ENCODE data around the gene IL1RN.
A peak's percentile ranks its signal among the peaks of the same experiment; 100 is the strongest.
"Not testable (repeated sequence)": the region's sequence is repeated elsewhere in the genome, so short reads cannot be mapped to it uniquely, and the experiment has no call there.

IL1RN gene

DNA sequence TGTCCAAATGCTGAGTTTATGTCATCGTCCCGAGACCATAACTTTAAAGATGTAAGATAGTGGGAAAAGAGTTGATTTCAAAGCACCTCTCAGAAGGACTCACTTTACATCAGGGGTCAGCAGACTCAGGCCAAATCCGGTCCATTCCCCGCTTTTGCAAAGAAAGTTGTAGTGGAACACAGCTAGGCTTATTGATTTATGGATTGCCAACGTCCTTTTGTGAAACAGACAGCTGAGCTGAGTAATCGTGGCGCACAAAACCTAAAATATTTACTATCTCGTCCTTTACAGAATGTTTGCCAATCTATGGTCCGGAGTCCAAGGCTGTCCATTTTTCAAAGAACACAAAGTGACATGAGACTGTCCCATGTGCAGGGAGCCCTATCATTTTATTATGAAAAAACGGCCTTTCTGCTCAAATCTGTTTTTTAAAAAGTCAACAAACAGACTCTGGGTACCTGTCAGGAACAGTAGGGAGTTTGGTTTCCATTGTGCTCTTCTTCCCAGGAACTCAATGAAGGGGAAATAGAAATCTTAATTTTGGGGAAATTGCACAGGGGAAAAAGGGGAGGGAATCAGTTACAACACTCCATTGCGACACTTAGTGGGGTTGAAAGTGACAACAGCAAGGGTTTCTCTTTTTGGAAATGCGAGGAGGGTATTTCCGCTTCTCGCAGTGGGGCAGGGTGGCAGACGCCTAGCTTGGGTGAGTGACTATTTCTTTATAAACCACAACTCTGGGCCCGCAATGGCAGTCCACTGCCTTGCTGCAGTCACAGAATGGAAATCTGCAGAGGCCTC, at the start of gene IL1RN:
Gene IL1RN (plus strand): TSS at position 754 of the 801 bp plus-strand sequence. CDS start 27 bp downstream, at position 781.
- no peak for DNase-seq

GRCh38 chr2:113077921-113078320, 49.5 kb upstream of the IL1RN start:
- no peak for DNase-seq

DNA sequence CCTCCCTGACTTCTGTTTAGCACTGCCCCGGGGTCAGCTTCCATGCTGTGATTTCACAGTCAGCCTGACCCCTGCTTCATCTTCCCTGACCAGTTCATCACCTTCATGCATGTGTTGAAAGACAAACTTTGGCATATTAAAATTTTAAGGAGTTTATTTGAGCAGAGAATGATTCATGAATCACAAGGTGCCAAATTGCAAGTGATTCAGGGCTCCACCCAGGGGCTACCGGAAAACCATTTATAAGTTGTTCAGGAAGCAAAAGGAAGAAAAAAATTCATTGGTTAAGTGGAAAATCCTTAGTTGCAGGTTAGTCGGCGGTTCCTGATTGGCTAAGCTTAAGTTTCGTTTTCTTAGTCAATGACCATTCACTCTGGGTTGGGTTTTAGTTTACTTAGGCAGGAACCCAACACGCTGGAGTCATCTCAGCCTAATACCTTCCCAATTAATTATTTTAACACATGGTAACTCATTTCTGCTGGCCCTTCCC, 49.0 kb upstream of the IL1RN start:
- no peak for DNase-seq

GRCh38 chr2:113079131-113079530, 48.3 kb upstream of the IL1RN start:
- no peak for DNase-seq

GRCh38 chr2:113080134-113080533, 47.3 kb upstream of the IL1RN start:
- DNase-seq = peak in 1 of 2 experiments; percentile 16

DNA sequence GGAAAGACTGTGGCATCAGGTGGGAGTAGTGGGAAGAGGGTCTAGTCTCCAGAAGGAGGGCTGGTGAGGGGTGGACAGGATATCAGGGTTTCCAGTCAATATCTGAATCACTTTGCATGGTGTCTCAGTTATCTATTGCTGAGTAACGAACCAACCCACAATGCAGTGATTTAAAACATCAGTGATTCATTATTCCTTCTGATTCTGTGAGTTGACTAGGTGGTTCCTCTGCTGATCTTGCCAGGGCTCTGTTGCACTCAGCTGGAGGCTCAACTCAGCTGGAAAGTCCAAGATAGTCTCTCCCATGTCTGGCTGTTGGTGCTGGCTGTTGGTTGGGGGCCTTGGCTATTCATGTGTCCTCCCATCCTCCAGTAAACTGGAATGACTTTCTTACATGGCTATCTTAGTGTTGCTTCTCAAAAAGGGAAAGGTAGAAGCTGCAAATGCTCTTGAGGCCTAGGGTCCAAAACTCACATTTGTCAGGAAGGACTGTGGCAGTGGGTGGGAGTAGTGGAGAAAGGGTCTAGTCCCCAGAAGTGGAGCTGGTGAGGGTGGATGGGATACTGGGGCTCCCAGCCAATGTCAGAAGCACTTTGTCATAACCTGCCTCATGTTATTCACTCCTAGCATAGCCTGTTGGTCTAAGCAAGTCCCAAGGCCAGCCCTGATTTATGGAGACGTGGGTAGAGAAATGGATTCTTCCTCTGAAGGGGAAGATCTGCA, 45.7 kb upstream of the IL1RN start:
- DNase-seq = no peak

- DNase-seq = no peak
Measured at GRCh38 chr2:113083296-113083695, 44.1 kb upstream of the IL1RN start.

DNA sequence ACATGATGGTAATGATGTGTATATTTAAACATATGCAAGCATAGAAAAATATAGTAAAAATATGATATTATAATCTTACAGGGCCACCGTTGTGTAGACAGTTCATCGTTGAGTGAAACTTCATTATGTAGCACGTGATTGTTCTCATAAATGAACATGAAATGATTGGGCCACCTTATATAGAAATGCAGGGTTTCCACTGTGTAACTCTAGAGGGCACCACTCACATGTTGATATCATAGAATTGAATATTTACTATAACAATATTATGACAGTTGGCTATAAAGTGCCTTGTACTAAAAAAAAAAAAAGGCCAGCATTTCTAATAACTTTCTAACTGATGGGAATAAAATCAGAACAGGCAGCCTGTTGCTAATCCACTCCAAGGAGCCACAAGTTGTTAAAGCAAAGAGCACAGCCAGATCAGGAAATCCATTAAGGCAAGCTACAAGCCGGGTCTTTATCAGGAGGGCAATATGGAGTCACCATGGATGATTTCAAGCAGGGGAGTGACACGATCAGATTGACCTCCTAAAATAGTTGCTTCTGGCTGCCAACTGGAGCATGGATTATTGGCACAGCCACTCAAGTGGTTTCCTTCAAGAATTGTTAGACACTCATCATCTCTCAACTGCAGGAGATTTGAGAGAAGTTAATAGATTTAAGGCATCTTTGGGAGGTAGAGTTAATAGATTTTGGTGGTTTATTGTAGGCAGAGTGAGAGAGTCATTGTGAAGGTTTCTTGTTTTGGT, 43.0 kb upstream of the IL1RN start:
- no peak for DNase-seq

GRCh38 chr2:113085542-113085941, 41.9 kb upstream of the IL1RN start:
- DNase-seq = no peak

DNA sequence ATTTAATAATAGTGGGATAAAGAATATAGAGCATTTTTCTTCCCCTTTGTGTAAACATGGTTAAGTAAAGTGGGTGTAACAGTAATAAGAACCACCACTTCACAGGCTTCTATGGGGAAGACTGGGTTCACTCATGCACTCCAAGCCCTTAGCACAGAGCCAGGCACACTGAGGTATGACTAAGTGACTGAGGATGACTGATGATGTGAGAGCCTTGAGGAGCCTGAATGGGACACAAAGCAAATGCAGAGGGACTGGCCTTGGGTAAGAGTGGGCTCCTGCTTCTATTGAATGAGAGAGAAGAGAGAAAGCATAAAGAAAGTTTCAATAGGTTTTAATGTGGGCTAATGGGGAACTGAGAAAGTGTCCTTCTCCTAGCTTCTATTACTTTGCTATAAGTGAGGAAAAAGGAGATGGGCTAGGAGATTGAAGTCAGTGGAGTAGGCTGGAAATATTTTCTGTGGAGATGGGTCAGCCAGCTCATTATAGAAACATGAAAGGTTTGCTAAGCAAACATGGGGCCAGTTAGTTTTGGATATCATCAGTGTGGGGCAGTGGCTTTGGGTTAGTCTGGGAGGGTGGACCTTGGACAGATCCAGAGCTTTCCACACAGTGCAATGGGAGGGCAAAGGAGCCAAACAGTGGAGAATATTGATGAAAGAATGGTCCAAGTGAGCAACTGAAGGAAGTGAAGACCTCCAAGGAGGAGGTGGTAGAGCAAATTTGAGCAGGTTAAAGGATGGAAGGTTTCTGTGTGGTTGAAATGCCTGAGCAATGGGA, 39.0 kb upstream of the IL1RN start:
- DNase-seq = no peak

GRCh38 chr2:113089916-113090315, 37.5 kb upstream of the IL1RN start:
- no peak for DNase-seq

DNA sequence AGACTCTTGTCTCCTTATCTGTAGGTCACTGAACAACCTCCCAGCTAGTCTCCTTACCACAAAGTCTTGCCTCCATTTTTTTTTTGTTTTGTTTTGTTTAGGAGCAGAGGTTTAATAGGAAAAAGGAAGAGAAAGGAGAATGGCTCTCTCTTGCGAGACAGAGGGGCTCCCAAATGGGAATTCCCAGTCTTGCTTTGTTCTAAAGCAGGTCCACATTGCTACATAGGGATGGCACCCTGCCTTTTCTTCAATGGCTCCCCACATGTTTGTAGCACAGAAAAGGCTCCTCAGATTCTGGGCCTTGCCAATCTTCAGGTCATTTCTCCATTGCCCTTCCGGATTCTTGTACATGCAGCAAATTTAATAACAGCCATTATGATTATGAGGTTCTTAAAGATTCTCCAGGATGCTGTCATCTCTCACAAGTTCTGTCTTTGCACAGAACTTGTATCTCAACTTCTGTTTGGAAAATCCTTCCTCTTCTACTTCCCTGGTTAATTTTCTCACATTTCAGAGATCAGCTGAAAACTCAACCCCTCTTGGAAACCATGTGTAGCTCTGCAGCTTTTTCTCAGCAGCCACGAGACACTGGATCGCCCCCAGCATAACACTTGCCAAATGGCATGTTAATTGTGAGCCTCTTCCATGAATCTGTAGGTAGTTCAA, 36.0 kb upstream of the IL1RN start:
- no peak for DNase-seq

DNA sequence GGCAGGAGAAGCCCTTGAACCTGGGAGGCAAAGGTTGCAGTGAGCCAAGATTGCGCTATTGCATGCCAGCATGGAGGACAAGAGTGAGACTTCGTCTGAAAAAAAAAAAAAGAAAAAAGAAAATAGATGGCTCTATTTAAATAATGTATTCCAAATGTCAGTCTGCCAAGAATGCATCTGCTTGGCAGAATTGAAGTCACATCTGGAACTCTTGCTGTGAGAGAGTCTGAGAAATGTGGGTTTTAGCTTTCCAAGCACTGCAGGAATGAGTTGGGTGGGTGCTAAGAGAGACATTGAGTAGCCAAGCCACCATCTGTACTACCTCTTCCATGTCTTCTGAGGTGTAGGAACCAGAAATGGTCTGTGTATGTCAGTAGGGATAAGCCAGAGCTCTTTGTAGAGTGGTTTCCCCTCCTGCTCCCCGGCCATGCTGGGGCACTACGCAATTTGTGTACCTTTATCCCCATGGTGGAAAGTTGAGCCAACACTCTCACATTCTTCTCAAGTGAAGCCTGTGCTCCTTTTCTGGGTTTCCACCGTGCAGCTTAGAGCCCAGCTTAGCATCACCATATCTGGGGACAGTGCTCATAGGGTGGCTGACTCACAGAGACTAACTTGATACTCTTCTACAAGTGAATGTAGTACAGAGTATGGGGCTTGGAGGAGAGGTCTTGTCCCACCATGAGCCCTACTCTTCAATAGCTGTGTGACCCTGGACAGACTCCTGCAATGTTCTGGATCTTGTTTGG, 34.4 kb upstream of the IL1RN start:
- no peak for DNase-seq

- no peak for DNase-seq
Measured at GRCh38 chr2:113093613-113093977, 33.8 kb upstream of the IL1RN start.

GRCh38 chr2:113096306-113096705, 31.1 kb upstream of the IL1RN start:
- not testable (repeated sequence) for DNase-seq

GRCh38 chr2:113096842-113097618, 30.4 kb upstream of the IL1RN start:
- not testable (repeated sequence) for DNase-seq

DNA sequence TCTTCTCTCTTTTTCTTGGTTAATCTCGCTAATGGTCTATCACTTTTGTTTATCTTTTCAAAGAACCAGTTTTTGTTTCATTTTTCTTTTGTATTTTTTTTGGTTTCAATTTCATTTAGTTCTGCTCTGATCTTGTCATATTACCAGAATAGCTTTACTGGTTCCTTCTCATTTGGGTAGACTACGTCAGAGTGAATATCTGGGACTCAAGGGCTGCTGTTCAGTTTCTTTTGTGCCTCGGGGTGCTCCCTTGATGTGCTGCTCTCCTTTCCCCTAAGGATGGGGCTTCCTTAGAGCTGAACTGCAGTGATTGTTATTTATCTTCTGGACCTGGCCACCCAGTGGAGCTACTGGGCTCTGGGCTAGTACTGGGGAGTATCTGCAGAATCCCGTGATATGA, 29.4 kb upstream of the IL1RN start:
- no peak for DNase-seq

GRCh38 chr2:113098532-113098931, 28.9 kb upstream of the IL1RN start:
- DNase-seq = no peak

DNA sequence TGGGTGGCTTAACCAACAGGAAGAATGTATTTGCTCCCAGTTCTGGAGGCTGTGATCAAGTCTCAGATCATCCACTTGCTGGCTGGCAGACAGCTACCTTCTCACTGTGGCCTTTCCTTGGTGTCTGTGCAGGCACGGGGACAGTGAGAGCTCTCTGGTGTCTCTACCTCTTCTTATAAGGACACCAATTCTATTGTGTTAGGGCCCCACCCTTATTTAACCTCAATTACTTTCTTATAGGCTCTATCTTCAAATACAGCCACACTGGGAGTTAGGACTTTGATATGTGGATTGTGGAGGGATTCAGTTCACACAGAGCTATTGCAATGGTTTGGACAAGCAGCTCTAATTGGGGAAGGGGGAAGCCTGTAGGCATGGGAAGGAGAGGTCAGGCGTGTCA, 25.3 kb upstream of the IL1RN start:
- no peak for DNase-seq

- no peak for DNase-seq
Measured at GRCh38 chr2:113103277-113103676, 24.1 kb upstream of the IL1RN start.

All from SHP77 (cell line).